OCI-LY1 (cell line): Measurements from ENCODE around the gene PPT2.

Source experiments
- H2AFZ ChIP-seq: fragments of 200-600 bp; sonication (generic), shearing (Covaris generic); 2 replicates; pipeline ENCODE4 v1.6.0; 2014; ENCODE audit warnings: antibody characterized with exemption, mild to moderate bottlenecking, low read length
- H3F3A ChIP-seq: fragments of 200-600 bp; sonication (generic), shearing (Covaris generic); 2 replicates; pipeline ENCODE4 v1.6.0; 2014; ENCODE audit warnings: mild to moderate bottlenecking, antibody characterized with exemption, low read length, moderate library complexity; ENCODE audit not compliant: insufficient read depth
- H3K27ac ChIP-seq: fragments of 200-600 bp; sonication (generic); 2 replicates; pipeline ENCODE4 v1.5.1; 2014; ENCODE audit warnings: low read length, mixed run types, mild to moderate bottlenecking, low read depth; ENCODE audit not compliant: poor library complexity, severe bottlenecking
- H3K27me3 ChIP-seq: fragments of 200-600 bp; sonication (generic); 2 replicates; pipeline ENCODE4 v1.6.0; 2014; ENCODE audit warnings: antibody characterized with exemption, mild to moderate bottlenecking, low read length, moderate library complexity; ENCODE audit not compliant: insufficient read depth
- H3K36me3 ChIP-seq: fragments of 200-600 bp; sonication (generic); 2 replicates; pipeline ENCODE4 v1.6.1; 2014; ENCODE audit warnings: mild to moderate bottlenecking, antibody characterized with exemption, low read length, moderate library complexity, mixed read lengths; ENCODE audit not compliant: insufficient read depth
- H3K4me1 ChIP-seq: fragments of 200-600 bp; sonication (generic); 2 replicates; pipeline ENCODE4 v1.5.1; 2014; ENCODE audit warnings: mild to moderate bottlenecking, low read length, moderate library complexity; ENCODE audit not compliant: insufficient read depth, severe bottlenecking
- H3K4me2 ChIP-seq: fragments of 200-600 bp; sonication (generic), shearing (Covaris generic); 2 replicates; pipeline ENCODE4 v1.6.1; 2014; ENCODE audit warnings: low read length
- H3K4me3 ChIP-seq: fragments of 200-600 bp; sonication (generic); 2 replicates; pipeline ENCODE4 v1.5.1; 2014; ENCODE audit warnings: low read length, low read depth, mild to moderate bottlenecking, mixed read lengths; ENCODE audit not compliant: poor library complexity, severe bottlenecking
- H3K79me2 ChIP-seq: fragments of 200-600 bp; shearing (Covaris generic); 2 replicates; pipeline ENCODE4 v1.6.1; 2016; ENCODE audit warnings: mixed run types, low read length, mixed read lengths; ENCODE audit not compliant: insufficient read depth
- H3K9ac ChIP-seq: fragments of 200-600 bp; sonication (generic), shearing (Covaris generic); 2 replicates; pipeline ENCODE4 v1.6.1; 2014; ENCODE audit warnings: mild to moderate bottlenecking, low read length, mixed read lengths
- H3K9me2 ChIP-seq: fragments of 200-600 bp; sonication (generic), shearing (Covaris generic); 2 replicates; pipeline ENCODE4 v1.6.1; 2014; ENCODE audit warnings: low read depth, mild to moderate bottlenecking, low read length, mixed read lengths
- H3K9me3 ChIP-seq: fragments of 200-600 bp; shearing (Covaris generic); 2 replicates; pipeline ENCODE4 v1.6.1; 2014; ENCODE audit warnings: low read length, mixed read lengths
- H4K20me1 ChIP-seq: fragments of 200-600 bp; sonication (generic), shearing (Covaris generic); 2 replicates; pipeline ENCODE4 v1.6.0; 2016; ENCODE audit warnings: mild to moderate bottlenecking, low read length; ENCODE audit not compliant: insufficient read depth
- EZH2 ChIP-seq: fragments of 200-600 bp; sonication (generic), shearing (Covaris generic); IDR thresholded peaks from 2 replicates; pipeline ENCODE4 v1.8.0; 2017; ENCODE audit warnings: borderline replicate concordance, mixed run types, mild to moderate bottlenecking, antibody characterized with exemption, low read length, moderate library complexity, mixed read lengths
- TF ChIP-seq, protein P1 (sequence below): fragments of 200-600 bp; sonication (generic), shearing (Covaris generic); IDR thresholded peaks from 2 replicates; pipeline ENCODE4 v1.5.1; 2017; ENCODE audit warnings: mild to moderate bottlenecking, antibody characterized with exemption, low read length, moderate library complexity, mixed read lengths

The PPT2 gene

DNA sequence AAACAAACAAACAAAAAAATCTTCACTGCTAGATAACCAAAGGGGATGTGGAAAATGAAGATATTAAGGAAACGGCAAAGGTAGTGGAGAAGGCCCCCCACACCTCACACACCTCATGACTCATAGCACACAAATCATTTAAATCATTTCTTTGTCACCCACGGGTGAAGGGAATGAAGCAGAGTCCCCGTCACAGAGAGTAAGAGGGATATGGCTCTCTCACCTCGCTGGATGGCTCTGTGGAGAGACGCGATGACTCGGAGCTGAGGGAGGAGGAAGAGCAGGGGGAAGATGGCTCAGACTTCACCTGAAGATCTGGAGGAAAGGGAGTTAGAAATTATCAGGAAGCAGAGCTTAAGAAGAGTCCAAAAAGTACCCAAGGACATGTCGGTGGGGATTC is 27.1 kb upstream of the PPT2 start:
- TF ChIP-seq, protein P1, sequence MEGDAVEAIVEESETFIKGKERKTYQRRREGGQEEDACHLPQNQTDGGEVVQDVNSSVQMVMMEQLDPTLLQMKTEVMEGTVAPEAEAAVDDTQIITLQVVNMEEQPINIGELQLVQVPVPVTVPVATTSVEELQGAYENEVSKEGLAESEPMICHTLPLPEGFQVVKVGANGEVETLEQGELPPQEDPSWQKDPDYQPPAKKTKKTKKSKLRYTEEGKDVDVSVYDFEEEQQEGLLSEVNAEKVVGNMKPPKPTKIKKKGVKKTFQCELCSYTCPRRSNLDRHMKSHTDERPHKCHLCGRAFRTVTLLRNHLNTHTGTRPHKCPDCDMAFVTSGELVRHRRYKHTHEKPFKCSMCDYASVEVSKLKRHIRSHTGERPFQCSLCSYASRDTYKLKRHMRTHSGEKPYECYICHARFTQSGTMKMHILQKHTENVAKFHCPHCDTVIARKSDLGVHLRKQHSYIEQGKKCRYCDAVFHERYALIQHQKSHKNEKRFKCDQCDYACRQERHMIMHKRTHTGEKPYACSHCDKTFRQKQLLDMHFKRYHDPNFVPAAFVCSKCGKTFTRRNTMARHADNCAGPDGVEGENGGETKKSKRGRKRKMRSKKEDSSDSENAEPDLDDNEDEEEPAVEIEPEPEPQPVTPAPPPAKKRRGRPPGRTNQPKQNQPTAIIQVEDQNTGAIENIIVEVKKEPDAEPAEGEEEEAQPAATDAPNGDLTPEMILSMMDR: no peak
- TF ChIP-seq EZH2: no peak
- Histone ChIP-seq H3K27me3 (no peaks in the 10 kb centered on the region), H3K4me2 (peak overlapping the region; percentile 77), H2AFZ (no peak overlapping the region), H4K20me1 (no peaks in the 10 kb centered on the region), H3F3A (0 out of 2 replicates have a peak, but pooled peaks cover 4% of the 10 kb centered on the region), H3K79me2 (no peaks in the 10 kb centered on the region), H3K4me3 (peak overlapping the region; percentile 81), H3K9me2 (no peaks in the 10 kb centered on the region), H3K27ac (no peak overlapping the region), H3K4me1 (peaks cover 30% of the 10 kb centered on the region), H3K36me3 (peaks cover 35% of the 10 kb centered on the region), H3K9me3 (no peaks in the 10 kb centered on the region), H3K9ac (peak overlapping the region; percentile 91)

- Histone ChIP-seq H3K9me2 (no peaks in the 10 kb centered on the region), H2AFZ (no peak overlapping the region)
These were observed 26.6 kb upstream of the PPT2 start for GRCh38 chr6:32127409-32127716.

DNA sequence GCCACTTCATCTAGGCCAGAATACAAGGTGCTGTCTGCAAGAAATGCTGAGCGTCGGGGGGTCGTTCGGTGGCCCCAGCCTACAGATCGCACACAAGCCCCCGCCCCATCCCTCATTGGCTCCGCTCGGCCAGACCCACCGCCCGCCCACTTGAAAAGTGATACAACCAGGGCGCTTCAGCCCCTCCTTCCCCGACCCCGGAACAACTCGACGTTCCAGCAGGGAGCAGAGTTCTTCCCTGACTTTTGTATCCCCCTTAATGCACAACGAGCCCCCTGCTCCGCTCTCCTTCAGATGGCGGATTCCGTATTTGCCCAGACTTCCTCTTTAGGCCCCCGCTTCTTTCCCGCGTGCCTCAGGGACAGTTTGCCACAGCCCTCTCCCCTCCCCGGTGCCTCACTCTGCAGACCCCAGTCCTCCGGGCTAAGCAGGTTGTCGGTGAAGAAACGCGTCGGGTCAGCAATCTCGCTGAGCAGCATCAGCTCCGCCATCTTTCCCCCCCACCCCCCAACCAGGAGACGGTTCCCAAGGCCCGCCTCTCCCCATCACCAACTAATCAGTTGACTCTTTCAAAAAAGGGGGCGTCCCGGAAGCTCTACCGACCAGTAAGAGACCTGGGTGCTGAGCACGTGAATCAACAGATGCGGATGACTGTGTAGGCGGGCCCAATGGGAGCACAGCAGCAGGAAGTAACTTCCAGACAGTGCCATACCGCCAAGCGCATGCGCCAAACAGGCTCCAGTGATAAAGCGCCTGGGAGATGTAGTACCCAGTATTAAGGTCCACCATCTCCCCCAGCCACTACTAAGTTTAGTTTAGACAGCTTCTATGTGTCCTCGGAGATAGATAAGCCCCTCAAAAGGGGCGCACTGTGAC is 26.0 kb upstream of the PPT2 start, which contains the start of gene ATF6B:
ATF6B (minus strand) TSS at position 530 of the 876 bp plus-strand sequence; CDS start at position 491, 39 bp downstream.
- Histone ChIP-seq H3K9ac (peak within 1 kb of the TSS; percentile 91), H3K9me3 (no peaks in the 10 kb centered on the region), H3K27ac (peak within 1 kb of the TSS; percentile 56), H3K79me2 (no peaks in the 10 kb centered on the region), H3F3A (0 out of 2 replicates have a peak, but pooled peaks cover 4% of the 10 kb centered on the region), H3K4me1 (peaks cover 30% of the 10 kb centered on the region), H3K4me2 (peak within 1 kb of the TSS; percentile 89), H3K36me3 (peaks cover 31% of the 10 kb centered on the region), H4K20me1 (no peaks in the 10 kb centered on the region), H3K9me2 (no peaks in the 10 kb centered on the region), H3K4me3 (peak within 1 kb of the TSS; percentile 81), H2AFZ (no peak within 1 kb of the TSS), H3K27me3 (no peaks in the 10 kb centered on the region)
- no peak for TF ChIP-seq EZH2
- TF ChIP-seq, protein P1: no peak

More at GRCh38 chr6:32127409-32127716, 26.6 kb upstream of the PPT2 start:
- Histone ChIP-seq H3K4me1 (peaks cover 30% of the 10 kb centered on the region), H3K27ac (no peak overlapping the region), H3K27me3 (no peaks in the 10 kb centered on the region), H3K9ac (peak overlapping the region; percentile 91), H4K20me1 (no peaks in the 10 kb centered on the region), H3K4me2 (peak overlapping the region; percentile 77), H3K4me3 (peak overlapping the region; percentile 81), H3K79me2 (no peaks in the 10 kb centered on the region), H3F3A (0 out of 2 replicates have a peak, but pooled peaks cover 4% of the 10 kb centered on the region), H3K36me3 (peaks cover 31% of the 10 kb centered on the region), H3K9me3 (no peaks in the 10 kb centered on the region)
- TF ChIP-seq, protein P1: no peak
- TF ChIP-seq EZH2: no peak
